GM19463 (cell line): Measurements from ENCODE around the gene MAB21L2.
A peak's percentile ranks its signal among the peaks of the same experiment; 100 is the strongest.
"Not testable (repeated sequence)": the region's sequence is repeated elsewhere in the genome, so short reads cannot be mapped to it uniquely, and the experiment has no call there.

Experiments
- ATAC-seq: cut with Tn5 transposase; IDR thresholded peaks from one replicate; pipeline ENCODE4 v1.9.1; 2021; ENCODE audit warnings: mild to moderate bottlenecking, moderate library complexity; ENCODE audit not compliant: unreplicated experiment

Gene MAB21L2

GRCh38 chr4:150582146-150582872 lies at the start of gene MAB21L2:
TSS of gene MAB21L2 (plus strand) at chr4:150582151. CDS start at chr4:150583030, 879 bp downstream.
- no peak for ATAC-seq

- ATAC-seq, result no peak
Observed at GRCh38 chr4:150533673-150534072, 48.3 kb upstream of the MAB21L2 start.

- no peak for ATAC-seq
Observed at GRCh38 chr4:150534818-150535217, 47.1 kb upstream of the MAB21L2 start.

GRCh38 chr4:150537911-150538310 lies 44.0 kb upstream of the MAB21L2 start:
- ATAC-seq, result not testable (repeated sequence)

GRCh38 chr4:150540536-150540935 lies 41.4 kb upstream of the MAB21L2 start:
- ATAC-seq, result no peak

- no peak for ATAC-seq
Observed at GRCh38 chr4:150540959-150541360, 41.0 kb upstream of the MAB21L2 start.

GRCh38 chr4:150541681-150542080 lies 40.3 kb upstream of the MAB21L2 start:
- ATAC-seq, result no peak

GRCh38 chr4:150543042-150543441 lies 38.9 kb upstream of the MAB21L2 start:
- ATAC-seq, result no peak

GRCh38 chr4:150546286-150546685 lies 35.7 kb upstream of the MAB21L2 start:
- no peak for ATAC-seq

GRCh38 chr4:150547154-150547838 lies 34.7 kb upstream of the MAB21L2 start:
- ATAC-seq, result no peak

GRCh38 chr4:150557811-150558210 lies 24.1 kb upstream of the MAB21L2 start:
- ATAC-seq, result not testable (repeated sequence)

GRCh38 chr4:150561143-150561737 lies 20.7 kb upstream of the MAB21L2 start:
- ATAC-seq, result no peak

- ATAC-seq, result no peak
Observed at GRCh38 chr4:150562250-150562649, 19.7 kb upstream of the MAB21L2 start.

- ATAC-seq, result no peak
Observed at GRCh38 chr4:150562751-150563150, 19.2 kb upstream of the MAB21L2 start.

- ATAC-seq, result not testable (repeated sequence)
Observed at GRCh38 chr4:150564967-150565366, 17.0 kb upstream of the MAB21L2 start.

GRCh38 chr4:150567070-150567469 lies 14.9 kb upstream of the MAB21L2 start:
- ATAC-seq, result no peak

- no peak for ATAC-seq
Observed at GRCh38 chr4:150569384-150569987, 12.5 kb upstream of the MAB21L2 start.

GRCh38 chr4:150569998-150570535 lies 11.9 kb upstream of the MAB21L2 start:
- ATAC-seq, result no peak

- ATAC-seq, result no peak
Observed at GRCh38 chr4:150570862-150571261, 11.1 kb upstream of the MAB21L2 start.

GRCh38 chr4:150572704-150573504 lies 9.0 kb upstream of the MAB21L2 start:
- ATAC-seq, result peak; percentile 73
